Endothelial cell of umbilical vein (primary cell): ENCODE measurements around the gene MGAT4A. TPM values are rescaled to one million over a fixed set of nuclear protein-coding genes. Genes with fewer than 3 reads are reported as not detected.

Experiments
- BruUV-seq: library from RNA; stranded (reverse); fragments of 400-500 nt; replicated peaks from 2 replicates; lab custom pipeline; 2021; lab: Mats Ljungman, UMichigan
- CTCF ChIA-PET: fragments of 300-600, 350-600 bp; sonication (Branson Sonifier 250); formaldehyde crosslinking; loops from one replicate; lab custom pipeline; 2021; ENCODE audit warnings: antibody characterized with exemption, inconsistent platforms; lab: Charles Lee
- POLR2A ChIA-PET: fragments of 300-600, 350-600 bp; sonication (Branson Sonifier 250); formaldehyde crosslinking; loops from one replicate; lab custom pipeline; 2021; ENCODE audit warnings: antibody characterized with exemption, inconsistent platforms; lab: Charles Lee
- DNase-seq: peaks from one replicate; pipeline ENCODE4 v3.0.0-alpha.2; 2011; ENCODE audit warnings: low read depth, low spot score
- FAIRE-seq: peaks from 2 replicates; lab custom pipeline; 2011; peaks lifted over from hg19 to GRCh38; lab: Jason Lieb, UNC
- H2AFZ ChIP-seq: 2 replicates; pipeline ENCODE4 v1.6.0; 2012; ENCODE audit warnings: low read depth, low read length, control low read depth, inconsistent platforms
- H3K27ac ChIP-seq: 2 replicates; pipeline ENCODE4 v1.5.1; 2011; ENCODE audit warnings: low read depth, mild to moderate bottlenecking, control low read depth, low read length, moderate library complexity; ENCODE audit not compliant: insufficient read depth
- H3K27me3 ChIP-seq, 2 experiments: 2 replicates each; pipeline versions ENCODE4 v1.6.0 to v1.6.1; 2011; ENCODE audit warnings: low read length in 2 of 2, mixed read lengths in 1 of 2; ENCODE audit not compliant: control insufficient read depth in 2 of 2, insufficient read depth in 2 of 2
- H3K36me3 ChIP-seq, 2 experiments: 2 replicates in 1 of 2; 3 replicates in 1 of 2; pipeline ENCODE4 v1.5.1; 2011; ENCODE audit warnings: low read length in 2 of 2, mild to moderate bottlenecking in 1 of 2, moderate library complexity in 1 of 2; ENCODE audit not compliant: control insufficient read depth in 2 of 2, insufficient read depth in 2 of 2; ENCODE audit errors: extremely low read depth in 1 of 2
- H3K4me1 ChIP-seq: 3 replicates; pipeline ENCODE4 v1.5.1; 2011; ENCODE audit warnings: mild to moderate bottlenecking, low read length; ENCODE audit not compliant: control insufficient read depth, insufficient read depth; ENCODE audit errors: extremely low read depth
- H3K4me2 ChIP-seq: 2 replicates; pipeline ENCODE4 v1.6.1; 2011; ENCODE audit warnings: low read length, control low read depth, mixed read lengths; ENCODE audit not compliant: insufficient read depth
- H3K4me3 ChIP-seq, 3 experiments: fragments of 200-600 bp in 1 of 3; sonication (generic), shearing (Covaris generic) in 1 of 3; replicated peaks in 1 of 3; 2 replicates each; pipeline ENCODE4 v1.5.1; 2011 to 2016; ENCODE audit warnings: control low read depth in 3 of 3, low read length in 3 of 3, mild to moderate bottlenecking in 2 of 3, inconsistent platforms in 1 of 3, low read depth in 1 of 3, moderate library complexity in 1 of 3; ENCODE audit not compliant: insufficient read depth in 1 of 3
- H3K79me2 ChIP-seq: 2 replicates; pipeline ENCODE4 v1.6.0; 2012; ENCODE audit warnings: low read length, inconsistent platforms; ENCODE audit not compliant: control insufficient read depth, insufficient read depth
- H3K9ac ChIP-seq: replicated peaks from 2 replicates; pipeline ENCODE3; 2011; ENCODE audit warnings: low read length, control low read depth; ENCODE audit not compliant: insufficient read depth; ENCODE audit errors: extremely low read depth
- H3K9me1 ChIP-seq: replicated peaks from 3 replicates; pipeline ENCODE4 v1.6.0; 2011; ENCODE audit warnings: mild to moderate bottlenecking, low read length; ENCODE audit not compliant: control insufficient read depth, insufficient read depth; ENCODE audit errors: extremely low read depth
- H3K9me3 ChIP-seq: replicated peaks from 2 replicates; pipeline ENCODE4 v1.5.1; 2012; ENCODE audit warnings: low read length, inconsistent platforms; ENCODE audit not compliant: control insufficient read depth, insufficient read depth
- H4K20me1 ChIP-seq: replicated peaks from 2 replicates; pipeline ENCODE3; 2011; ENCODE audit warnings: mild to moderate bottlenecking, low read length; ENCODE audit not compliant: control insufficient read depth, insufficient read depth; ENCODE audit errors: extremely low read depth
- CTCF ChIP-seq, 2 donors: IDR thresholded peaks; 1 replicate in 1 of 2; 2 replicates in 1 of 2; pipeline ENCODE4 v1.5.1; 2011; ENCODE audit warnings: low read length in 2 of 2, mild to moderate bottlenecking in 2 of 2, moderate library complexity in 2 of 2, control low read depth in 1 of 2, inconsistent platforms in 1 of 2, low read depth in 1 of 2; ENCODE audit not compliant: insufficient read depth in 1 of 2; ENCODE audit errors: extremely low read depth in 1 of 2
- EZH2 ChIP-seq: IDR thresholded peaks from 2 replicates; pipeline ENCODE4 v1.6.1; 2012; ENCODE audit warnings: borderline replicate concordance, low read depth, mild to moderate bottlenecking, moderate library complexity, low read length, inconsistent platforms; ENCODE audit not compliant: severe bottlenecking
- FOS ChIP-seq: IDR thresholded peaks from 2 replicates; pipeline ENCODE4 v1.6.1; 2011; ENCODE audit warnings: mild to moderate bottlenecking, low read length, moderate library complexity, borderline replicate concordance; ENCODE audit not compliant: insufficient read depth
- GATA2 ChIP-seq: IDR thresholded peaks from 2 replicates; pipeline ENCODE4 v1.7.0; 2011; ENCODE audit warnings: low read depth, mild to moderate bottlenecking, moderate library complexity, mixed read lengths, low read length; ENCODE audit not compliant: insufficient read length, insufficient read depth
- JUN ChIP-seq: IDR thresholded peaks from 2 replicates; pipeline ENCODE4 v1.6.1; 2011; ENCODE audit warnings: borderline replicate concordance, low read depth; ENCODE audit not compliant: insufficient read length, insufficient read depth
- MAX ChIP-seq: IDR thresholded peaks from 2 replicates; pipeline ENCODE4 v1.6.1; 2011; ENCODE audit not compliant: insufficient read depth, insufficient read length
- MYC ChIP-seq: IDR thresholded peaks from one replicate; pipeline ENCODE4 v1.6.1; 2011; ENCODE audit warnings: mild to moderate bottlenecking, low read depth, low read length
- POLR2A ChIP-seq: IDR thresholded peaks from 2 replicates; pipeline ENCODE4 v1.6.1; 2012; ENCODE audit warnings: low read depth, mild to moderate bottlenecking, control low read depth, low read length
- POLR2AphosphoS5 ChIP-seq: IDR thresholded peaks from 2 replicates; pipeline ENCODE4 v1.6.1; 2012; ENCODE audit warnings: low read depth, mild to moderate bottlenecking, control low read depth, low read length, moderate library complexity; ENCODE audit not compliant: insufficient read depth
- dilution Hi-C: fragments of 300-500 bp; cut with MboI; formaldehyde crosslinking; loops from one replicate; pipeline ENCODE4 v1.15.0; 2019; ENCODE audit warnings: low sequenced_read_pairs; ENCODE audit not compliant: extremely low pct_ligation_motif_present
- intact Hi-C: fragments of 100-400 bp; cut with micrococcal nuclease; formaldehyde crosslinking; loops from one replicate; pipeline ENCODE4 v1.10.0; 2022
- polyA plus RNA-seq, 4 experiments: library from polyadenylated mRNA; depleted of rRNA in 3 of 4; stranded (reverse) in 3 of 4; unstranded in 1 of 4; fragments of >200 nt; gene quantifications; 2 replicates each; pipeline versions ENCODE4 v1.2.1 to v1.2.3, GENCODE V29; 2011 to 2012; ENCODE audit warnings: missing spikeins in 1 of 4
- total RNA-seq: library from RNA; stranded (reverse); gene quantifications from 2 replicates; pipeline ENCODE4 v1.2.3, GENCODE V29; 2021

Gene MGAT4A
- total and polyA plus RNA-seq, 2 donors (not counting 3 experiments of a cell fraction or from before 2014, with no cell fraction given), result 9.2 to 42.2 TPM

GRCh38 chr2:98777076-98777475 lies 46.1 kb upstream of the MGAT4A start:
- TF ChIP-seq POLR2A (no peak), POLR2AphosphoS5 (no peak), EZH2 (no peak), JUN (no peak), FOS (no peak), GATA2 (no peak), CTCF (IDR thresholded peaks at IDR 0.05; ENCODE audit: extremely low read depth in 1 of 2, insufficient read depth in 1 of 2, low read depth in 1 of 2, low read length in 2 of 2) (no peak), MYC (no peak), MAX (no peak)
- no peaks in the 10 kb centered on the region for H3K9me1 ChIP-seq
- ChIA-PET POLR2A (no interaction called here), CTCF (no interaction called here)
- FAIRE-seq (no peak), DNase-seq (no peak)
- H3K4me3 ChIP-seq, result no peak overlapping the region
- H2AFZ ChIP-seq, result no peak overlapping the region
- H3K4me1 ChIP-seq, result no peaks in the 10 kb centered on the region
- H3K9ac ChIP-seq, result no peak overlapping the region
- no peaks in the 10 kb centered on the region for H3K9me3 ChIP-seq
- dilution Hi-C loops (loop anchor here (5.0 kb wide), 1 partner anchor 35 kb away; no protein-coding TSS in a partner anchor), intact Hi-C loops (no loop called here)
- no peaks in the 10 kb centered on the region for H3K36me3 ChIP-seq
- BruUV-seq, result no TSS peak
- no peak overlapping the region for H3K4me2 ChIP-seq
- no peaks in the 10 kb centered on the region for H4K20me1 ChIP-seq
- H3K79me2 ChIP-seq, result no peaks in the 10 kb centered on the region
- H3K27ac ChIP-seq, result no peak overlapping the region
- H3K27me3 ChIP-seq, result no peaks in the 10 kb centered on the region
